Vagina (tissue), 2 donors: ENCODE results near the gene MPRIP.

ENCODE experiments used
- CTCF ChIP-seq, 3 experiments: fragments of 450-650 bp in 2 of 3; fragments of 200-600 bp in 1 of 3; sonication (generic) in 1 of 3; IDR thresholded peaks; one replicate each; pipeline ENCODE4 v1.5.1; 2017 to 2019; ENCODE audit warnings: antibody characterized with exemption in 3 of 3, mild to moderate bottlenecking in 2 of 3, moderate library complexity in 2 of 3
- POLR2A ChIP-seq, 2 donors: fragments of 450-650 bp; IDR thresholded peaks; one replicate each; pipeline ENCODE4 v1.6.1; 2017; ENCODE audit warnings: antibody characterized with exemption in 2 of 2, mild to moderate bottlenecking in 2 of 2, moderate library complexity in 2 of 2
- POLR2AphosphoS5 ChIP-seq, 2 donors: sonication (generic); formaldehyde crosslinking; IDR thresholded peaks; one replicate each; pipeline ENCODE4 v1.9.0; 2017; ENCODE audit warnings: antibody characterized with exemption in 2 of 2, mild to moderate bottlenecking in 2 of 2, low read depth in 1 of 2; ENCODE audit not compliant: insufficient read depth in 1 of 2

GRCh38 chr17:17223736-17224135 is 181.5 kb downstream of the MPRIP start:
- TF ChIP-seq CTCF (IDR thresholded peaks at IDR 0.05): no peak
- no peak for TF ChIP-seq POLR2A (IDR thresholded peaks at IDR 0.05)
- TF ChIP-seq POLR2AphosphoS5 (IDR thresholded peaks at IDR 0.05; ENCODE audit: insufficient read depth in 1 of 2, low read depth in 1 of 2): no peak
